K562 (cell line): ENCODE measurements around the gene PAFAH2. TPM values are rescaled to one million over a fixed set of nuclear protein-coding genes. Genes with fewer than 3 reads are reported as not detected.

Source experiments
- C11orf30 ChIP-seq: fragments of 450-650 bp; IDR thresholded peaks from 2 replicates; pipeline ENCODE4 v1.6.1; 2016; ENCODE audit warnings: low read depth, mild to moderate bottlenecking
- PRDM10 ChIP-seq: fragments of 450-650 bp; IDR thresholded peaks from 2 replicates; pipeline ENCODE4 v1.6.1; 2018; ENCODE audit not compliant: partially characterized antibody
- REST ChIP-seq, 2 experiments: fragments of 450-650 bp; formaldehyde crosslinking in 1 of 2; IDR thresholded peaks; 2 replicates each; pipeline versions ENCODE4 v1.4.0 to v1.6.1; 2014 to 2020; ENCODE audit warnings: mild to moderate bottlenecking in 2 of 2, borderline replicate concordance in 1 of 2, low read depth in 1 of 2
- SUPT5H ChIP-seq: fragments of 450-650 bp; IDR thresholded peaks from 2 replicates; pipeline ENCODE4 v1.6.1; 2016
- USF1 ChIP-seq: sonication (generic); formaldehyde crosslinking; IDR thresholded peaks from 2 replicates; pipeline ENCODE4 v1.9.0; 2022; ENCODE audit warnings: mild to moderate bottlenecking, missing genetic modification reagents
- VEZF1 ChIP-seq: fragments of 200-800 bp; sonication (Bioruptor generic); IDR thresholded peaks from 2 replicates; pipeline ENCODE4 v1.6.1; 2017; ENCODE audit warnings: missing genetic modification characterization, missing compliant biosample characterization
- ZBTB7A ChIP-seq: IDR thresholded peaks from 2 replicates; pipeline ENCODE4 v1.6.1; 2011; ENCODE audit warnings: low read depth, mild to moderate bottlenecking, low read length, moderate library complexity, borderline replicate concordance; ENCODE audit not compliant: control insufficient read depth
- ZFPM2 ChIP-seq: fragments of 250-450 bp; sonication (Bioruptor Pico); IDR thresholded peaks from 2 replicates; pipeline ENCODE4 v1.5.1; 2022; ENCODE audit warnings: mild to moderate bottlenecking
- ZNF589 ChIP-seq: fragments of 200-800 bp; sonication (Bioruptor generic); IDR thresholded peaks from 2 replicates; pipeline ENCODE4 v1.6.1; 2016; ENCODE audit warnings: low read depth, missing genetic modification characterization, missing compliant biosample characterization
- polyA plus RNA-seq, 8 experiments: library from polyadenylated mRNA; depleted of rRNA in 4 of 8; stranded (reverse) in 5 of 8; unstranded in 3 of 8; fragments of >200 nt; fragmentation: Nextera tagmentation in 2 of 8; fragmentation: Illumina TruSeq in 1 of 8; extraction: Ambion mirVana in 2 of 8; extraction: Trizol in 1 of 8; gene quantifications; 2 replicates each; pipeline versions ENCODE4 v1.2.1 to v1.2.3, GENCODE V29; 2011 to 2014; ENCODE audit warnings: inconsistent platforms in 1 of 8, missing spikeins in 1 of 8
- total RNA-seq, 7 experiments: library from RNA; depleted of rRNA in 6 of 7; stranded (reverse); fragments of >200 nt in 6 of 7; fragmentation: Illumina TruSeq in 2 of 7; extraction: Trizol in 2 of 7; gene quantifications; 2 replicates each; pipeline versions ENCODE4 v1.2.1 to v1.2.3, GENCODE V29; 2011 to 2021; ENCODE audit warnings: low replicate concordance in 1 of 7
- TF ChIP-seq, protein P1 (sequence below), 2 experiments: fragments of 250-450 bp in 1 of 2; fragments of 450-650 bp in 1 of 2; sonication (Bioruptor Pico) in 1 of 2; IDR thresholded peaks; 2 replicates each; pipeline versions ENCODE4 v1.6.1 to v1.8.0; 2016 to 2021; ENCODE audit warnings: mild to moderate bottlenecking in 2 of 2, moderate library complexity in 2 of 2, missing compliant biosample characterization in 1 of 2, missing genetic modification characterization in 1 of 2

PAFAH2 gene
- total and polyA plus RNA-seq, 9 of the 15 experiments (the other 6 are each of a cell fraction or from before 2014, with no cell fraction given), result 4.2 to 10.9 (median 6.8) TPM

DNA sequence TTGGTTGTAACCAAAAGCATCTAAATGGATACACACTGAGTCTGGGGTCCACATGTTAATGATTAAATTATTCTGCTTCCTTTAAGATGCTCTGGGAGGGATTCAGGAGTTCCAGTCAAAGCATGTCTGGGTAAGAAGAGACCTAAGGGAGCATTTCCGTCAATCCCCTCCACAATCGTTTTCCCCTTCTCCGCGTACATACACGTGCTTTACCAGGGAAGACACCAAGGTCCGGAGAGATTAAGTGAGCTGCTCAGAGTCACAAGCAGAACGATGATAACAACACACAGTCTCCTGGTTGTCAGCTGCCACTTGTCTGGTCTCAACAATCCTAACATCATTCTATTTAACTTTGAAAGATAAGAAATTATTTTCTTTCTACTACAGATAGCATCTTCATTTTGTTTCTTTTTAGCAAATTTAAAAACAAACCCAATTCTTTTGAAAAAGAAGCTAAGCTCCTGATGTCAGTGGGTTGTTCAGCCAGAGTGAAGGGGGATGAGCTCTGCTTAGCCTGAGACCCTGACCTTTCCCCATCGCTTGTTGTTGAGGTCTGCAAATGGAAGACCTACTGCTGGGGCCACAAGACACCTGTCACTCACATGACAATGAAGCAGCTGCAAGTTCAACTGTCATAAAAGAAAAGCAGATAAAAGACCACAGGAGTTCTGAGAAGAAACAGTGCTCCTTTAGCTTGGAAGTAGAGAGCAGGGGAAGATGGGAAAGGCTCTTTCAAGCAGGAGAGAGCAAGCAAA, 4.5 kb downstream of the PAFAH2 start (continued):
- no peak for TF ChIP-seq REST (IDR thresholded peaks at IDR 0.05; ENCODE audit: borderline replicate concordance)
- TF ChIP-seq REST (CRISPR knock-in tag; IDR thresholded peaks at IDR 0.05; ENCODE audit: low read depth), result no peak
- TF ChIP-seq C11orf30, result no peak
- no peak for TF ChIP-seq ZFPM2 (CRISPR knock-in tag)
- TF ChIP-seq USF1 (CRISPR knock-in tag), result peak; percentile 45; the same call in 1 of the 2 replicates
- TF ChIP-seq PRDM10, result peak; percentile 28
- TF ChIP-seq VEZF1 (CRISPR knock-in tag), result peak; percentile 41
- TF ChIP-seq SUPT5H, result no peak
- peak; percentile 68; the same call in 1 of the 2 replicates for TF ChIP-seq ZNF589 (CRISPR knock-in tag)
- TF ChIP-seq, protein P1, sequence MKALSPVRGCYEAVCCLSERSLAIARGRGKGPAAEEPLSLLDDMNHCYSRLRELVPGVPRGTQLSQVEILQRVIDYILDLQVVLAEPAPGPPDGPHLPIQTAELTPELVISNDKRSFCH (CRISPR knock-in tag; IDR thresholded peaks at IDR 0.05), result no peak
- TF ChIP-seq, protein P1 (tag; IDR thresholded peaks at IDR 0.05), result peak; percentile 68; the same call in 1 of the 2 replicates
- peak; percentile 42; the same call in 1 of the 2 replicates for TF ChIP-seq ZBTB7A
